H1 (cell line): Measurements from ENCODE around the gene PITX1.

Experiments used
- CTCF ChIP-seq, 3 experiments: IDR thresholded peaks; 1 replicate in 2 of 3; 2 replicates in 1 of 3; pipeline versions ENCODE4 v1.5.1 to v1.6.1; 2011; ENCODE audit warnings: low read length in 3 of 3, mild to moderate bottlenecking in 3 of 3, inconsistent platforms in 2 of 3, low read depth in 1 of 3, moderate library complexity in 1 of 3; ENCODE audit not compliant: insufficient read depth in 1 of 3; ENCODE audit errors: control extremely low read depth in 1 of 3
- EP300 ChIP-seq, 2 experiments: IDR thresholded peaks; 1 replicate in 1 of 2; 2 replicates in 1 of 2; pipeline ENCODE4 v1.6.1; 2011 to 2012; ENCODE audit warnings: low read depth in 2 of 2, low read length in 2 of 2, mild to moderate bottlenecking in 2 of 2, borderline replicate concordance in 1 of 2, inconsistent platforms in 1 of 2, moderate library complexity in 1 of 2
- EZH2 ChIP-seq: fragments of 200-600 bp; sonication (generic); IDR thresholded peaks from 2 replicates; pipeline ENCODE4 v1.7.1; 2012; ENCODE audit warnings: low read depth, mild to moderate bottlenecking, moderate library complexity, low read length, inconsistent platforms; ENCODE audit not compliant: severe bottlenecking
- HDAC2 ChIP-seq, 2 experiments: fragments of 300-600 bp in 1 of 2; sonication (generic) in 1 of 2; IDR thresholded peaks; 2 replicates each; pipeline ENCODE4 v1.6.1; 2011 to 2012; ENCODE audit warnings: low read depth in 2 of 2, low read length in 2 of 2, mild to moderate bottlenecking in 2 of 2, moderate library complexity in 2 of 2, borderline replicate concordance in 1 of 2, inconsistent platforms in 1 of 2
- MAX ChIP-seq: IDR thresholded peaks from 2 replicates; pipeline ENCODE4 v1.6.1; 2012; ENCODE audit warnings: inconsistent platforms
- POLR2A ChIP-seq, 2 experiments: IDR thresholded peaks; 1 replicate in 1 of 2; 2 replicates in 1 of 2; pipeline ENCODE4 v1.6.1; 2011; ENCODE audit warnings: low read depth in 2 of 2, low read length in 2 of 2, mild to moderate bottlenecking in 2 of 2; ENCODE audit errors: control extremely low read depth in 1 of 2
- POLR2AphosphoS5 ChIP-seq: IDR thresholded peaks from 2 replicates; pipeline ENCODE4 v1.6.1; 2011; ENCODE audit warnings: low read depth, low read length
- TAF1 ChIP-seq: IDR thresholded peaks from 2 replicates; pipeline ENCODE4 v1.6.1; 2011; ENCODE audit warnings: mild to moderate bottlenecking, low read depth, low read length

GRCh38 chr5:135026645-135027265 is 7.3 kb downstream of the PITX1 start:
- TF ChIP-seq POLR2A (IDR thresholded peaks at IDR 0.05; ENCODE audit: control extremely low read depth in 1 of 2, low read depth in 2 of 2, low read length in 2 of 2), result no peak
- no peak for TF ChIP-seq TAF1
- TF ChIP-seq EP300 (IDR thresholded peaks at IDR 0.05; ENCODE audit: borderline replicate concordance in 1 of 2, low read depth in 2 of 2, low read length in 2 of 2), result no peak
- TF ChIP-seq EZH2, result no peak
- TF ChIP-seq HDAC2 (IDR thresholded peaks at IDR 0.05; ENCODE audit: borderline replicate concordance in 1 of 2, low read depth in 2 of 2, low read length in 2 of 2), result no peak
- TF ChIP-seq CTCF (IDR thresholded peaks at IDR 0.05; ENCODE audit: control extremely low read depth in 1 of 3, insufficient read depth in 1 of 3, low read depth in 1 of 3, low read length in 3 of 3), result no peak
- TF ChIP-seq MAX, result no peak
- TF ChIP-seq POLR2AphosphoS5, result no peak
